Measurements from ENCODE around the gene SYT12. TPM values are rescaled to one million over a fixed set of nuclear protein-coding genes. Genes with fewer than 3 reads are reported as not detected.
A peak's percentile ranks its signal among the peaks of the same experiment; 100 is the strongest.

Gene SYT12
- total and polyA plus RNA-seq, 2 of the 4 experiments (the other 2 are of a cell fraction) = 0.54 to 0.74 TPM

DNA sequence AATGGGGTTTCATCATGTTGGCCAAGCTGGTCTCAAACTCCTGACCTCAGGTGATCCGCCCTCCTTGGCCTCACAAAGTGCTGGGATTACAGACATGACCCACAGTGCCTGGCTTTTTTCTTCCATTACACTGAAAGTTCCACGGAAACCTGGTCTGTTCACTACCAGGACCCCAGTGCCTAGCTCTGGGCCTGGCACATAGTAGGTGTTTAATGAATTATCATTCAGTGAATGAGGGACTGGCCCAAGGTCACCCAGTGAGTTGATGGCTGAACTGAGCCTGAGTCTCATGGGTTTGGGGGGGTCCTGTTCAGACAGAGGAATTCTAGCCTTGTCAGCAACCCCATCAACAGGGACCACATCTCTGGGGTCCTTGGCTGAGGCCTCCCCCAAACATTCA, 44.7 kb upstream of the SYT12 start:
- H2BK120ac ChIP-seq (ENCODE audit: low read depth, low read length) = no peak overlapping the region
- intact Hi-C loops (cut with micrococcal nuclease) (no loop called here), dilution Hi-C loops (cut with HindIII; ENCODE audit: low sequenced_read_pairs, unreplicated experiment) (no loop called here), in situ Hi-C loops (cut with MboI; ENCODE audit: low sequenced_read_pairs) (loop anchor here (5.0 kb wide), 1 partner anchor 286 kb away; no protein-coding TSS in a partner anchor)
- no peak overlapping the region for H3K9ac ChIP-seq (ENCODE audit: low read depth, low read length)
- H2AK5ac ChIP-seq (ENCODE audit: low read depth, low read length) = 0 out of 2 replicates have a peak overlapping the region, but pooled peaks have one; percentile 23
- H3K27me3 ChIP-seq (ENCODE audit: control insufficient read depth, insufficient read depth, low read length) = no peaks in the 10 kb centered on the region
- H3K4ac ChIP-seq (ENCODE audit: low read depth, low read length) = no peak overlapping the region
- H2BK5ac ChIP-seq (ENCODE audit: low read depth, low read length, poor library complexity, severe bottlenecking) = no peak overlapping the region
- peaks cover 13% of the 10 kb centered on the region for H3K4me1 ChIP-seq (ENCODE audit: control insufficient read depth, insufficient read depth, low read length)
- H3K56ac ChIP-seq (ENCODE audit: extremely low read depth, insufficient read depth, low read length) = no peak overlapping the region
- no peak overlapping the region for H3K14ac ChIP-seq (replicated peaks; ENCODE audit: low read depth, low read length)
- no peaks in the 10 kb centered on the region for H3K36me3 ChIP-seq (ENCODE audit: control insufficient read depth, insufficient read depth, low read length)
- DNase-seq = no peak
- POLR2A ChIA-PET (ENCODE audit: unreplicated experiment) = no interaction called here
- H3K4me2 ChIP-seq (ENCODE audit: low read depth, low read length) = no peak overlapping the region
- H3K23ac ChIP-seq (ENCODE audit: low read depth, low read length) = no peak overlapping the region
- H2AK9ac ChIP-seq (replicated peaks; ENCODE audit: low read depth, low read length, poor library complexity) = no peak overlapping the region
- no peak overlapping the region for H2BK20ac ChIP-seq (ENCODE audit: low read depth, low read length)
- H3K18ac ChIP-seq (ENCODE audit: low read depth, low read length) = no peak overlapping the region
- no CpG with 5 or more reads among the region's 2 CpGs for WGBS, 2 experiments (ENCODE audit: extremely low coverage in 2 of 2, insufficient read length in 1 of 2)
- H3K79me1 ChIP-seq (ENCODE audit: low read depth in 1 of 2, low read length in 2 of 2) = no peaks in the 10 kb centered on the region
- no peak for ATAC-seq (ENCODE audit: low read depth)
- no peak overlapping the region for H3K4me3 ChIP-seq (ENCODE audit: insufficient read depth, low read depth, low read length)
- H2AFZ ChIP-seq (replicated peaks; ENCODE audit: low read length, poor library complexity) = no peak overlapping the region
- no peak overlapping the region for H2BK15ac ChIP-seq (ENCODE audit: low read depth, low read length)
- no peak overlapping the region for H4K5ac ChIP-seq (ENCODE audit: low read depth, low read length)
- H3K9me3 ChIP-seq (ENCODE audit: control insufficient read depth, insufficient read depth, low read length) = peaks cover 12% of the 10 kb centered on the region
- no peak overlapping the region for H4K8ac ChIP-seq (ENCODE audit: low read depth in 2 of 2, low read length in 2 of 2)
- no TSS peak for BruUV-seq (replicated peaks)
- no peak for TF ChIP-seq POLR2A (IDR thresholded peaks at IDR 0.05; ENCODE audit: low read depth, low read length)
- no peak for TF ChIP-seq NFE2L2 (IDR thresholded peaks at IDR 0.05; ENCODE audit: low read depth, low read length)
- no peak for TF ChIP-seq RAD21 (IDR thresholded peaks at IDR 0.05; ENCODE audit: low read length)
- TF ChIP-seq BHLHE40 (IDR thresholded peaks at IDR 0.05; ENCODE audit: low read depth, low read length) = no peak
- TF ChIP-seq RFX5 (IDR thresholded peaks at IDR 0.05; ENCODE audit: low read depth, low read length) = no peak
- TF ChIP-seq, protein P1, sequence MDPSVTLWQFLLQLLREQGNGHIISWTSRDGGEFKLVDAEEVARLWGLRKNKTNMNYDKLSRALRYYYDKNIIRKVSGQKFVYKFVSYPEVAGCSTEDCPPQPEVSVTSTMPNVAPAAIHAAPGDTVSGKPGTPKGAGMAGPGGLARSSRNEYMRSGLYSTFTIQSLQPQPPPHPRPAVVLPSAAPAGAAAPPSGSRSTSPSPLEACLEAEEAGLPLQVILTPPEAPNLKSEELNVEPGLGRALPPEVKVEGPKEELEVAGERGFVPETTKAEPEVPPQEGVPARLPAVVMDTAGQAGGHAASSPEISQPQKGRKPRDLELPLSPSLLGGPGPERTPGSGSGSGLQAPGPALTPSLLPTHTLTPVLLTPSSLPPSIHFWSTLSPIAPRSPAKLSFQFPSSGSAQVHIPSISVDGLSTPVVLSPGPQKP (IDR thresholded peaks at IDR 0.05; ENCODE audit: borderline replicate concordance, low read depth, low read length) = no peak
- TF ChIP-seq MAFK (IDR thresholded peaks at IDR 0.05; ENCODE audit: low read depth, low read length) = no peak
- no peak for TF ChIP-seq CEBPB (IDR thresholded peaks at IDR 0.05; ENCODE audit: low read depth, low read length)
- TF ChIP-seq USF2 (IDR thresholded peaks at IDR 0.05; ENCODE audit: low read depth, low read length) = no peak
- TF ChIP-seq FOS (IDR thresholded peaks at IDR 0.05; ENCODE audit: low read depth, low read length) = no peak
- no peak for TF ChIP-seq CHD1 (IDR thresholded peaks at IDR 0.05; ENCODE audit: low read depth, low read length)
- TF ChIP-seq MAZ (IDR thresholded peaks at IDR 0.05; ENCODE audit: borderline replicate concordance, low read depth, low read length) = no peak
- no peak for TF ChIP-seq MXI1 (IDR thresholded peaks at IDR 0.05; ENCODE audit: borderline replicate concordance, low read depth, low read length)
- no peak for TF ChIP-seq RCOR1 (IDR thresholded peaks at IDR 0.05; ENCODE audit: insufficient replicate concordance, low read length)
- H4K91ac ChIP-seq (ENCODE audit: insufficient read depth, low read depth, low read length) = no peak overlapping the region
- no peak overlapping the region for H3K27ac ChIP-seq (ENCODE audit: insufficient read depth, low read length)
- peaks cover 5% of the 10 kb centered on the region for H3K9me1 ChIP-seq (ENCODE audit: insufficient read depth, low read length)
- no peaks in the 10 kb centered on the region for H4K20me1 ChIP-seq (ENCODE audit: insufficient read depth, low read length)
- CTCF ChIA-PET = interaction anchor here (0.6 kb wide), 1 partner anchor 95 kb away, joined by 3 read pairs; no protein-coding TSS in a partner anchor
